Gastrocnemius medialis (tissue), 4 donors: ENCODE results near the gene STAP2. TPM values are rescaled to one million over a fixed set of nuclear protein-coding genes. Genes with fewer than 3 reads are reported as not detected.

Experiments used
- ATAC-seq, 2 donors: fragments of 150-250 bp; one replicate each; pipeline ENCODE4 v1.9.1; 2016
- DNase-seq, 2 donors: peaks; one replicate each; pipeline ENCODE4 v3.0.0-alpha.2; 2019
- H3K27ac ChIP-seq, 4 donors: fragments of 200-600 bp; sonication (generic); 1 replicate in 1 of 4; 2 replicates in 3 of 4; pipeline ENCODE4 v1.5.1; 2016 to 2018; ENCODE audit warnings: mild to moderate bottlenecking in 2 of 4, moderate library complexity in 1 of 4
- H3K27me3 ChIP-seq, 3 donors: fragments of 200-600 bp; sonication (generic) in 2 of 3; 1 replicate in 1 of 3; 2 replicates in 2 of 3; pipeline versions ENCODE4 v1.5.1 to v1.6.0; 2016 to 2019; ENCODE audit warnings: mild to moderate bottlenecking in 1 of 3, moderate library complexity in 1 of 3
- H3K36me3 ChIP-seq, 2 donors: fragments of 200-600 bp; sonication (generic) in 1 of 2; one replicate each; pipeline ENCODE4 v1.5.1; 2017 to 2018
- H3K4me1 ChIP-seq, 2 donors: fragments of 200-600 bp; sonication (generic) in 1 of 2; one replicate each; pipeline ENCODE4 v1.5.1; 2016 to 2017; ENCODE audit warnings: mild to moderate bottlenecking in 2 of 2
- H3K4me3 ChIP-seq, 4 donors: fragments of 200-600 bp; sonication (generic) in 3 of 4; 1 replicate in 1 of 4; 2 replicates in 3 of 4; pipeline ENCODE4 v1.5.1; 2016 to 2019; ENCODE audit warnings: mild to moderate bottlenecking in 2 of 4
- H3K9me3 ChIP-seq, 3 donors: fragments of 200-600 bp; sonication (generic) in 2 of 3; 1 replicate in 1 of 3; 2 replicates in 2 of 3; pipeline ENCODE4 v1.5.1; 2016 to 2019
- POLR2A ChIP-seq, 2 donors: fragments of 450-650 bp; IDR thresholded peaks; one replicate each; pipeline ENCODE4 v1.6.1; 2017; ENCODE audit warnings: antibody characterized with exemption in 2 of 2, mild to moderate bottlenecking in 2 of 2, moderate library complexity in 2 of 2
- in situ Hi-C, 4 donors: fragments of 200-750 bp; cut with MboI; loops; one replicate each; pipeline versions ENCODE4 v1.15.0 to v1.8.0; 2017; ENCODE audit warnings: low sequenced_read_pairs in 4 of 4
- intact Hi-C: fragments of 100-400 bp; cut with DNase I; formaldehyde crosslinking; loops from one replicate; pipeline ENCODE4 v1.15.1; 2023; ENCODE audit warnings: low total_unique reads
- total RNA-seq, 4 donors: library from RNA; depleted of rRNA; stranded (reverse); fragments of >200 nt; gene quantifications; one replicate each; pipeline versions ENCODE4 v1.1.0 to v1.2.3, GENCODE V29; 2016
- TF ChIP-seq, protein P1 (sequence below), 5 experiments: fragments of 450-650 bp in 3 of 5; fragments of 200-600 bp in 2 of 5; sonication (generic) in 2 of 5; IDR thresholded peaks in 4 of 5; conservative IDR thresholded peaks in 1 of 5; 1 replicate in 4 of 5; 2 replicates in 1 of 5; pipeline ENCODE4 v1.5.1; 2016 to 2019; ENCODE audit warnings: antibody characterized with exemption in 5 of 5, mild to moderate bottlenecking in 3 of 5, moderate library complexity in 3 of 5

The STAP2 gene
- total RNA-seq, 4 donors from 2014 or later, result 0.94 to 2.1 (median 1.3) TPM; not detected in 1

- Histone ChIP-seq H3K36me3 (no peaks in the 10 kb centered on the region), H3K27me3 (no peaks in the 10 kb centered on the region), H3K4me1 (peaks cover 57 to 62% of the 10 kb centered on the region in 2 donors), H3K4me3 (no peak overlapping the region), H3K27ac (peak overlapping the region; percentile 67 to 95 (median 79)), H3K9me3 (no peaks in the 10 kb centered on the region)
- intact Hi-C loops, result loop anchor here (1.0 to 2.0 kb wide), 2 partner anchors 21 to 137 kb away; partner anchors contain the start of gene SH3GL1
- TF ChIP-seq, protein P1, sequence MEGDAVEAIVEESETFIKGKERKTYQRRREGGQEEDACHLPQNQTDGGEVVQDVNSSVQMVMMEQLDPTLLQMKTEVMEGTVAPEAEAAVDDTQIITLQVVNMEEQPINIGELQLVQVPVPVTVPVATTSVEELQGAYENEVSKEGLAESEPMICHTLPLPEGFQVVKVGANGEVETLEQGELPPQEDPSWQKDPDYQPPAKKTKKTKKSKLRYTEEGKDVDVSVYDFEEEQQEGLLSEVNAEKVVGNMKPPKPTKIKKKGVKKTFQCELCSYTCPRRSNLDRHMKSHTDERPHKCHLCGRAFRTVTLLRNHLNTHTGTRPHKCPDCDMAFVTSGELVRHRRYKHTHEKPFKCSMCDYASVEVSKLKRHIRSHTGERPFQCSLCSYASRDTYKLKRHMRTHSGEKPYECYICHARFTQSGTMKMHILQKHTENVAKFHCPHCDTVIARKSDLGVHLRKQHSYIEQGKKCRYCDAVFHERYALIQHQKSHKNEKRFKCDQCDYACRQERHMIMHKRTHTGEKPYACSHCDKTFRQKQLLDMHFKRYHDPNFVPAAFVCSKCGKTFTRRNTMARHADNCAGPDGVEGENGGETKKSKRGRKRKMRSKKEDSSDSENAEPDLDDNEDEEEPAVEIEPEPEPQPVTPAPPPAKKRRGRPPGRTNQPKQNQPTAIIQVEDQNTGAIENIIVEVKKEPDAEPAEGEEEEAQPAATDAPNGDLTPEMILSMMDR (IDR thresholded peaks at IDR 0.05 in 4 of 5, conservative IDR thresholded peaks at IDR 0.05 in 1 of 5), result no peak
- no peak for TF ChIP-seq POLR2A (IDR thresholded peaks at IDR 0.05)
- DNase-seq, result peak; percentile 82 to 94
- peak; percentile 73 to 81 for ATAC-seq
- in situ Hi-C loops, result no loop called here
Measured at GRCh38 chr19:4379383-4380253, 41.0 kb upstream of the STAP2 start.

- Histone ChIP-seq H3K9me3 (no peaks in the 10 kb centered on the region), H3K4me1 (peaks cover 64 to 70% of the 10 kb centered on the region in 2 donors), H3K4me3 (no peak overlapping the region), H3K27me3 (no peaks in the 10 kb centered on the region), H3K27ac (peak overlapping the region; percentile 67 to 95 (median 79)), H3K36me3 (no peaks in the 10 kb centered on the region)
- in situ Hi-C loops (no loop called here), intact Hi-C loops (loop anchor here (1.0 to 2.0 kb wide), 2 partner anchors 21 to 138 kb away; partner anchors contain the start of gene SH3GL1)
- DNase-seq (peak in 1 of 2 donors; percentile 59), ATAC-seq (peak; percentile 13 to 18)
- TF ChIP-seq, protein P1 (IDR thresholded peaks at IDR 0.05 in 4 of 5, conservative IDR thresholded peaks at IDR 0.05 in 1 of 5), result no peak
- TF ChIP-seq POLR2A (IDR thresholded peaks at IDR 0.05), result no peak
Measured at GRCh38 chr19:4378886-4379285, 40.3 kb upstream of the STAP2 start.

DNA sequence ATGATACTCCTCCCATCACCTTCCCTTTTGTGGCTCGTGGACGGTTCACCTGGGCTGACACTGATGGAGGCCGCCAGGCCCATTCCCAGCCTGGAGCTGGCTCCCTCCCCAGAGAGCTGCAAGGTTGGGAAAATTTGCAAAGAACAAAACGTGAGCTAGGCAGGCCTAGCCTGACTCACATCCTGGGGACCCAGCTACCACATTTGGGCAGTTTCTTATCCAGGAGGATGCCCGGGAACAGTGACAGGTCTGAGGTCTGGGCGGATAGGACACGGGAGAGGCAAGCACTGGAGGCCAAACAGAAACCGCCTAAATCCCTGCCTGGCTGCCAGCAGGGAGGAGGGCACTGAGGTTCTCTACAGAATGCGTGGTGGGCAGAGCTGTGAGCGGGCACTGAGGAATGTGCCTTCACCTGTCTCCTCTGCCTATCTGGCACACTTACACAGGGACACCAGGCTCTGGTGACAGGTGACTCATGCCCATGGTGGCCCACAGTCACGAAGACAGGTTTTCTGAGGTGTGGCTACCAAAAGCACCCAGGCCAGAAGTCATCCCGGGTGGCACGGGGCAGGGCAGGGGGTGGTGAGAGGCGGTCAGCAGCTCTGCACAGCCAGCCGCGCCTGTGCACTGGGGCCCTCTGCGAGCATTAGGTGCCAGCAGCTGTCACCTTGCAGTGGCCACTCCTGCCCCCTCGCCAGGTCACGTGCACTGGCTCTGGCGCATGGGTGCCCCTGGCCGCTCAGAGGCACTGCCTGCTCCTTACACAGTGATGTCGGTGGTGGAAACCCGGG is 38.6 kb upstream of the STAP2 start:
- in situ Hi-C loops, result no loop called here

DNA sequence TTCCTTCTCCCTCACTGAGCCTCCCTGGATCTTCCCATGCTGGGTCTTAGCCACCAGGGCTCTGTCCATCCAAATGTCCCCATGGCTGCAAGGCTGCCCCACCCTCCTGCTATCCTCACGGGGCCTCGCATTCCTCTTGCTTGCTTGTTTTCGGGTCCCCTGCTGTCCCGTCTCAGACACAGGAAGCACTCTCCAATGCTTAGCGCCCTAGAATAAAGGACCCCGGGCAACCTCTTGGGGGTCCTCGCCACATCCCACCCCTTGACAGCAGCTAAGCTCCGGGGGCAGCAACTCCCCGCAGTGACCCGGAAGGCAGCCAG is 38.0 kb upstream of the STAP2 start:
- no peaks in the 10 kb centered on the region for H3K27me3 ChIP-seq
- in situ Hi-C loops, result no loop called here
- intact Hi-C loops, result no loop called here
- TF ChIP-seq POLR2A (IDR thresholded peaks at IDR 0.05), result no peak
- TF ChIP-seq, protein P1 (IDR thresholded peaks at IDR 0.05 in 4 of 5, conservative IDR thresholded peaks at IDR 0.05 in 1 of 5), result no peak
- no peaks in the 10 kb centered on the region for H3K9me3 ChIP-seq
- H3K4me3 ChIP-seq, result no peak overlapping the region
- no peaks in the 10 kb centered on the region for H3K36me3 ChIP-seq
- H3K27ac ChIP-seq, result peak overlapping the region; percentile 83 to 95 (median 92)
- H3K4me1 ChIP-seq, result peaks cover 87 to 92% of the 10 kb centered on the region in 2 donors
- ATAC-seq, result no peak
- no peak for DNase-seq

More for the DNA sequence above, 38.6 kb upstream of the STAP2 start:
- peak; percentile 25 to 31 for TF ChIP-seq POLR2A (IDR thresholded peaks at IDR 0.05)
- TF ChIP-seq, protein P1 (IDR thresholded peaks at IDR 0.05 in 4 of 5, conservative IDR thresholded peaks at IDR 0.05 in 1 of 5), result peak in 1 of 5 experiments; percentile 14
- H3K4me1 ChIP-seq, result peaks cover 81 to 87% of the 10 kb centered on the region in 2 donors
- H3K4me3 ChIP-seq, result no peak overlapping the region
- intact Hi-C loops, result no loop called here
- DNase-seq, result peak; percentile 77 to 89
- no peaks in the 10 kb centered on the region for H3K9me3 ChIP-seq
- peak overlapping the region; percentile 83 to 95 (median 92) for H3K27ac ChIP-seq
- no peaks in the 10 kb centered on the region for H3K36me3 ChIP-seq
- H3K27me3 ChIP-seq, result no peaks in the 10 kb centered on the region
- peak; percentile 19 to 21 for ATAC-seq
